Activated naive CD4-positive, alpha-beta T cell treated with anti-CD3 and anti-CD28 coated beads for 36 hours (primary cell): Measurements from ENCODE around the gene PREP. TPM values are rescaled to one million over a fixed set of nuclear protein-coding genes. Genes with fewer than 3 reads are reported as not detected.

Experiments
- CTCF ChIA-PET: fragments of 350-600 bp; sonication (Branson Sonifier 250); formaldehyde crosslinking; loops from one replicate; lab custom pipeline; 2021; ENCODE audit warnings: antibody characterized with exemption; lab: Charles Lee
- DNase-seq: peaks from one replicate; pipeline ENCODE4 v3.0.0-alpha.2; 2020
- H3K27ac Mint-ChIP-seq: one replicate; pipeline ENCODE4 v1.8.0; 2021; ENCODE audit warnings: mild to moderate bottlenecking, mixed read lengths
- H3K27me3 Mint-ChIP-seq: one replicate; pipeline ENCODE4 v1.8.0; 2021; ENCODE audit warnings: low read depth, mixed read lengths
- H3K36me3 Mint-ChIP-seq: one replicate; pipeline ENCODE4 v1.8.0; 2021; ENCODE audit warnings: low read depth, mixed read lengths
- H3K4me1 Mint-ChIP-seq: one replicate; pipeline ENCODE4 v1.8.0; 2021; ENCODE audit warnings: low read depth, mixed read lengths
- H3K4me3 Mint-ChIP-seq: one replicate; pipeline ENCODE4 v1.8.0; 2021; ENCODE audit warnings: mild to moderate bottlenecking, moderate library complexity, mixed read lengths
- H3K9me3 Mint-ChIP-seq: one replicate; pipeline ENCODE4 v1.8.0; 2021; ENCODE audit warnings: mixed read lengths
- intact Hi-C: fragments of 100-400 bp; cut with micrococcal nuclease; formaldehyde crosslinking; loops from one replicate; pipeline ENCODE4 v1.15.1; 2023
- total RNA-seq, 2 experiments: library from RNA; stranded (reverse); gene quantifications; one replicate each; pipeline ENCODE4 v1.2.3, GENCODE V29; 2021

The PREP gene
- total RNA-seq, 2 experiments from 2014 or later, result 32.6 to 33.9 TPM

- H3K36me3 Mint-ChIP-seq, result peaks cover 35% of the 10 kb centered on the region
- intact Hi-C loops, result loop anchor here (1.0 kb wide), 1 partner anchor 85 kb away; the partner anchor contains the start of gene PREP
These were observed 84.2 kb downstream of the PREP start for GRCh38 chr6:105318660-105319059.

GRCh38 chr6:105317607-105318533, 85.0 kb downstream of the PREP start:
- CTCF ChIA-PET, result interaction anchor here (0.7 to 1.2 kb wide), 4 partner anchors 11 to 232 kb away, joined by 3 to 4 read pairs (median 3); a partner anchor contains a TSS
- no peak overlapping the region for H3K4me3 Mint-ChIP-seq

More at GRCh38 chr6:105318660-105319059, 84.2 kb downstream of the PREP start:
- Mint-ChIP-seq H3K4me3 (no peak overlapping the region), H3K9me3 (no peaks in the 10 kb centered on the region), H3K4me1 (no peaks in the 10 kb centered on the region), H3K27ac (no peak overlapping the region), H3K27me3 (no peaks in the 10 kb centered on the region)
- CTCF ChIA-PET, result interaction anchor here (0.7 to 1.1 kb wide), 2 partner anchors 182 to 233 kb away, joined by 3 read pairs; a partner anchor contains a TSS
- DNase-seq, result no peak

GRCh38 chr6:105313211-105313610, 89.7 kb downstream of the PREP start:
- no peaks in the 10 kb centered on the region for H3K27me3 Mint-ChIP-seq
- no peak overlapping the region for H3K27ac Mint-ChIP-seq
- no peak overlapping the region for H3K4me3 Mint-ChIP-seq
- no peaks in the 10 kb centered on the region for H3K9me3 Mint-ChIP-seq
- H3K36me3 Mint-ChIP-seq, result peaks cover 31% of the 10 kb centered on the region
- no peak for DNase-seq
- no peaks in the 10 kb centered on the region for H3K4me1 Mint-ChIP-seq
- intact Hi-C loops, result no loop called here
- CTCF ChIA-PET, result interaction anchor here (1.2 kb wide), 1 partner anchor 90 kb away, joined by 3 read pairs; the partner anchor contains the start of gene PREP

More at GRCh38 chr6:105317607-105318533, 85.0 kb downstream of the PREP start:
- intact Hi-C loops, result loop anchor here (1.0 kb wide), 1 partner anchor 85 kb away; the partner anchor contains the start of gene PREP
- H3K9me3 Mint-ChIP-seq, result no peaks in the 10 kb centered on the region
- no peak overlapping the region for H3K27ac Mint-ChIP-seq
- H3K36me3 Mint-ChIP-seq, result peaks cover 32% of the 10 kb centered on the region
- peak; percentile 7 for DNase-seq
- H3K27me3 Mint-ChIP-seq, result no peaks in the 10 kb centered on the region
- no peaks in the 10 kb centered on the region for H3K4me1 Mint-ChIP-seq

GRCh38 chr6:105310947-105311346, 91.9 kb downstream of the PREP start:
- CTCF ChIA-PET, result no interaction called here
- Mint-ChIP-seq H3K27ac (no peak overlapping the region), H3K9me3 (no peaks in the 10 kb centered on the region), H3K27me3 (no peaks in the 10 kb centered on the region), H3K4me3 (no peak overlapping the region), H3K36me3 (peaks cover 22% of the 10 kb centered on the region), H3K4me1 (no peaks in the 10 kb centered on the region)
- no peak for DNase-seq
- intact Hi-C loops, result no loop called here

- CTCF ChIA-PET, result no interaction called here
These were observed 92.5 kb downstream of the PREP start for GRCh38 chr6:105310371-105310770.

GRCh38 chr6:105308840-105309239, 94.0 kb downstream of the PREP start:
- DNase-seq, result no peak
- no peak overlapping the region for H3K4me3 Mint-ChIP-seq
- CTCF ChIA-PET, result no interaction called here
- no peaks in the 10 kb centered on the region for H3K9me3 Mint-ChIP-seq
- H3K4me1 Mint-ChIP-seq, result no peaks in the 10 kb centered on the region
- intact Hi-C loops, result no loop called here
- no peaks in the 10 kb centered on the region for H3K27me3 Mint-ChIP-seq
- peaks cover 15% of the 10 kb centered on the region for H3K36me3 Mint-ChIP-seq
- no peak overlapping the region for H3K27ac Mint-ChIP-seq

More at GRCh38 chr6:105310371-105310770, 92.5 kb downstream of the PREP start:
- Mint-ChIP-seq H3K4me1 (no peaks in the 10 kb centered on the region), H3K27ac (no peak overlapping the region), H3K36me3 (peaks cover 20% of the 10 kb centered on the region), H3K9me3 (no peaks in the 10 kb centered on the region), H3K4me3 (no peak overlapping the region), H3K27me3 (no peaks in the 10 kb centered on the region)
- no peak for DNase-seq
- intact Hi-C loops, result no loop called here

- H3K27me3 Mint-ChIP-seq, result no peaks in the 10 kb centered on the region
- no peaks in the 10 kb centered on the region for H3K4me1 Mint-ChIP-seq
- CTCF ChIA-PET, result no interaction called here
- no peak for DNase-seq
- peaks cover 33% of the 10 kb centered on the region for H3K36me3 Mint-ChIP-seq
- no peaks in the 10 kb centered on the region for H3K9me3 Mint-ChIP-seq
- intact Hi-C loops, result no loop called here
- H3K27ac Mint-ChIP-seq, result no peak overlapping the region
- H3K4me3 Mint-ChIP-seq, result no peak overlapping the region
These were observed 97.4 kb downstream of the PREP start for GRCh38 chr6:105305521-105305920.

GRCh38 chr6:105304825-105305224, 98.1 kb downstream of the PREP start:
- CTCF ChIA-PET, result no interaction called here
- H3K27ac Mint-ChIP-seq, result no peak overlapping the region

GRCh38 chr6:105304366-105304765, 98.5 kb downstream of the PREP start:
- H3K4me1 Mint-ChIP-seq, result no peaks in the 10 kb centered on the region
- H3K9me3 Mint-ChIP-seq, result no peaks in the 10 kb centered on the region
- no peak for DNase-seq
- H3K27me3 Mint-ChIP-seq, result no peaks in the 10 kb centered on the region
- CTCF ChIA-PET, result no interaction called here
- intact Hi-C loops, result no loop called here
- no peak overlapping the region for H3K4me3 Mint-ChIP-seq
- peaks cover 33% of the 10 kb centered on the region for H3K36me3 Mint-ChIP-seq
- no peak overlapping the region for H3K27ac Mint-ChIP-seq

More at GRCh38 chr6:105304825-105305224, 98.1 kb downstream of the PREP start:
- no peak for DNase-seq
- Mint-ChIP-seq H3K36me3 (peaks cover 33% of the 10 kb centered on the region), H3K27me3 (no peaks in the 10 kb centered on the region), H3K9me3 (no peaks in the 10 kb centered on the region), H3K4me3 (no peak overlapping the region), H3K4me1 (no peaks in the 10 kb centered on the region)
- intact Hi-C loops, result no loop called here

GRCh38 chr6:105302617-105303128, 100.2 kb downstream of the PREP start:
- DNase-seq, result no peak
- intact Hi-C loops, result no loop called here
- H3K9me3 Mint-ChIP-seq, result no peaks in the 10 kb centered on the region
- no peak overlapping the region for H3K27ac Mint-ChIP-seq
- H3K4me3 Mint-ChIP-seq, result no peak overlapping the region
- no peaks in the 10 kb centered on the region for H3K27me3 Mint-ChIP-seq
- peaks cover under 1% of the 10 kb centered on the region for H3K4me1 Mint-ChIP-seq
- peaks cover 31% of the 10 kb centered on the region for H3K36me3 Mint-ChIP-seq
- CTCF ChIA-PET, result interaction anchor here (0.7 to 1.8 kb wide), 2 partner anchors 10 to 218 kb away, joined by 4 to 6 read pairs; no protein-coding TSS in a partner anchor

GRCh38 chr6:105301756-105302616, 100.9 kb downstream of the PREP start:
- no peaks in the 10 kb centered on the region for H3K27me3 Mint-ChIP-seq
- no peak overlapping the region for H3K27ac Mint-ChIP-seq
- peaks cover 2% of the 10 kb centered on the region for H3K4me1 Mint-ChIP-seq
- no peak for DNase-seq
- H3K36me3 Mint-ChIP-seq, result peaks cover 33% of the 10 kb centered on the region
- H3K4me3 Mint-ChIP-seq, result no peak overlapping the region
- intact Hi-C loops, result no loop called here
- no peaks in the 10 kb centered on the region for H3K9me3 Mint-ChIP-seq
- CTCF ChIA-PET, result interaction anchor here (1.8 kb wide), 1 partner anchor 9 kb away, joined by 6 read pairs; no protein-coding TSS in a partner anchor
